ENCODE data around the gene HDAC9. TPM values are rescaled to one million over a fixed set of nuclear protein-coding genes. Genes with fewer than 3 reads are reported as not detected.

Gene HDAC9
- total RNA-seq, 1 donor from 2014 or later, result 27.6 TPM

DNA sequence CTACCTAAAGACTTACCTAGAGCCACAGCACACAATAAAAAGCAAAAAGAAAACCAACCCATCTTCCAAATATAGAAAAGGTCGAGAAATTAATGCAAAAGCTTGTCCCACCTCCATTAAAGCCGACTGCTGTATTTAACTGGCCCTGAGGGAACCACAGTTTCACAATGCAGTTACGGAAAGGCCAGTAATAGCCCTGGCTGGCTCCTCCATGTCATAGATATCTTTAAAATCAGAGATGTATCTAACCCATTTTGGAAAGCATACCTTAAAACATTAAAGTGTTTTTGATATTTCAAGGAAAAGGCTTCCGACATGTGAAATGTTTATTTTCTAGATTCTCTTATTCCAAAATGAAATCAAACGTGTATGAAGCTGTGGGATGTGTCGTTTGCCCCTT is 23.0 kb downstream of the HDAC9 start:
- intact Hi-C loops (cut with DNase I), result no loop called here
- no peak for DNase-seq (ENCODE audit: low spot score)
- ATAC-seq, result no peak

DNA sequence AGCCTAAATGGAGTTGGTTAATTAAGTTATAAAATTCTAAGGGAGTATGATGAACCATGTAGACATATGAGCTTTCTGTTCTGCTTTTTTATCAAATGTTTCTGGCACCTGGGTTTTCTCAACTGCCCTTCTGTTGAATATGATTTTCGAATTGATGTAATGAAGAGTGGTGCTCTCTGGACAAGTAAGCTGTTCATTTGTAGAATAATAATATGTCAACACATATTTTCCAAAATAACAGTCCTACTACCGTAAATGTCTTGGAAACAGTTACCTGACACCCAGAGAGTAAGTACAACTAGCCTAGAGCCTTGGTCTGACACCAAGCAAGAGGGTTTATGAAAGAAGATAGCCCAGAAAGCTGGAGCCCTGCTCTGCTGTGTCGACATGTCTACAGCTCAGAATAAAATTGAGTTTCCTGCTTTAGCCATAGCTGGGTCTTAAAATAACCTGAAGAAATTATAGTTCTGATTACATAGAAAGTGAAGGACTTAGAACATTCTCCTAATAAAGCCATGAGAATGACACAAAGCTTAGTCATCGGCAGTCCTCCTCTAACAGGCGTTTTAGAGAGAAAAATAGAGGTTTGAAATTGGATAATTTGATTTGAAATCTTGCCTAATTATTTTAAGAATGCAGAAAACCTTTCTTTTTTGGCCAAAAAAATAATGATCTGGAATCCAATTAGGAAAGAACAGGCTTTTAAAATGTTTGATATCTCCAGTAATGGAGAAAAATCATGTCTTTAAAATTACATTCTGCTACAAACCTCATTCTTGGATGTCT is 25.1 kb downstream of the HDAC9 start:
- no peak for DNase-seq (ENCODE audit: low spot score)
- intact Hi-C loops (cut with DNase I), result no loop called here
- no peak for ATAC-seq

DNA sequence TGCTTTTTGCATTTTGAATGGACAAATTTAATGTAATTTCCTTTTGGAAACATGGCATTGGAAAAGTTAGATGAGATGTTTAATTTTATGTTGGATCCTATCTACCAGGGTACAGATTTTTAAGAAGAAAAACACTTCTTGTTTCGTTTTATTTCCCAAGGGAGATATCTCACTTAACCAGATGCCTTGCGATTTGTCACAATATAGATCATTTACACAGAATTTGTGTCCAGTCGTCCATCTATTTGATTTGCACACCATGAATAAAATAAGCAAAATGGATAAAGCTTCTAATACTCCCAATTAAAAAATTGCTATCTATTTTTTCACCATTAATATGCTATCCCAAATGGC is 25.7 kb downstream of the HDAC9 start:
- ATAC-seq (no peak), DNase-seq (ENCODE audit: low spot score) (no peak)
- intact Hi-C loops (cut with DNase I), result no loop called here

DNA sequence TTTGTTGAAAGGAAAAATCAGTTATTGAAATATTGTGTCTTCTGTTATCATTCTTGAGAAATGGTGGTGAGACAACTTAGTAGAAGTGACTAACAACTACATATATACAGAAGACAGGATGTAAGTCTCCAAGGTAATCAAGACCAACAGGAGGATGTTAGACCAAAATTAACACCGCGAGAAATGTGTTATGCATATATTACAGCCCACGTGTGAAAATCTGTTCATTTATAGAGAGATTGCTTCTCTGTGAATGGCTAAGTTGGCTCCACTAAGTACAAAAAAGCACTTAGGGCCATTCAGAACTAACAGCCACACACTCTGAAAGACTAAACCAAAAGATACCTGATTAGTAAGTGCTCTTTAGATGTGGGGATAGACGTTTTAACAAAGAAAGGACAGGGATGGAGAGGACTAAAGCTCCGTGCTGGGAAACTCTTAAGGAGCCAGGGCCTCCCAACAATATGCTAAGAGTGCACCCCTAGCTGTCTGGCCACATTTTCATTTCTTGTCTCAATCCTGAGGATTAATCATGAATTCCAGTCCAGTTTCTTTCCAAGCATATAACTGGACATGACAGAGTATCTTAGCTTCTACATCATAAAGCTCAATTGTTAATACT is 26.5 kb downstream of the HDAC9 start:
- DNase-seq (ENCODE audit: low spot score), result no peak
- intact Hi-C loops (cut with DNase I), result no loop called here
- ATAC-seq, result no peak

DNA sequence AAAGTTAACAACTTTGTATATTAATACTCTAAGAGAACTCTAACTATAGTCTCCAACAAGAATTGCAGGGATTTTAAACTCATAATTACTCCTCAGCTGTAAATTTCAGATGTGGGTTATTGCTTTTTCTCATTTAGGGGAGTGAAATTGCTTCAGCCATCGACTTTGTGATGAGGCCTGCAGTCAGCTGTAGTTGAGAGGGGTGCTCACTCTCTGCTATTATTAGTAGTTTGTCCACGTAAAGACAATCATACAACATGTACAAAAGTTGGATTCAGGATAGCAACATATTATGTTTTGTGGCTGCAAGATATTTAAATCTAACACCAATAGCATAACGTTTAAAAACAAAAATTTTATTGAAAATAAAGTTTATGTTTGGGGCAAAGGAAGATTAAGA is 28.7 kb downstream of the HDAC9 start:
- ATAC-seq (no peak), DNase-seq (ENCODE audit: low spot score) (no peak)
- intact Hi-C loops (cut with DNase I), result no loop called here

DNA sequence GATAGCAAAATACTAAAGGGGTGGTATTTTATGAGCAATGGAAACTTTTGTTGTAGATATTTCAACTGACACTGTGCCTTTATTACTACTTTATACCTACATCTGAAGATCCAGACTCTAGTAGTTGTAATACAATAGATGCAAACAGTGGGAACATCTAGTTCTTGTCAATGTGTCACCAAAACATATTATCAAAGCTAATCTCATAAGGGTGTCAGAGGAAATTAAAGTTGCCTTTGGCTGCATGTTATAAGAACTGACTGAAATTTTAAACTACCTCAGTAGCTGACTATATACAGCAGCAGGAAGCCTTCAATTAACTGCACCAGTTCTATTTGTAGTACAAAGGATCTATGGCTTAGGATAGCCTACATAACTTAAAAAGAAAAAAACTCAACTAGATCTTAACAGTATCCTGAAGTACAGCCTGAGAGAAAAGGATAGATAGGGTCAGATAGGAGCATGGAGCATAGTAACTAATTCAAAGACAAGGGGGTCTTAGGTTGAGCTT is 30.9 kb downstream of the HDAC9 start:
- no peak for ATAC-seq
- no peak for DNase-seq (ENCODE audit: low spot score)
- intact Hi-C loops (cut with DNase I), result no loop called here

DNA sequence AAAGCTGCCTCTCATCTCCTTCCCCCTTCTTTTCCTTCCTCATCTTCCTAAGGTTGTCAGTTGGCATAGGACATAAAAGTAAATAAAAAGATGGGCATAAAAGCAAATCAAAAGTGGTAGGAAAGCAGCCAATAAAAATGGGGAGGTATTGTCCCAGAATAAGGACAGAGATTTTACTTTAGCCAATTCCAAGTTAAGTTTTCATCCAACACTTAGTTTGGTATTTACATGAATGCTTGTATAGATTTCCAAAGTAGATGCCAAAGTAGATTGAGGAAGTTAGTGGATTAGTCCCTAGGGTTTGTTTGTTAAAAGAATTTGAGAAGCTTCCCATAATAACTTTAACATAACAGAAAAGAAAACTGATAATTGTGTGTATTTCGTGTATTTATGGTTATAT is 33.7 kb downstream of the HDAC9 start:
- intact Hi-C loops (cut with DNase I), result no loop called here
- ATAC-seq (no peak), DNase-seq (ENCODE audit: low spot score) (no peak)

DNA sequence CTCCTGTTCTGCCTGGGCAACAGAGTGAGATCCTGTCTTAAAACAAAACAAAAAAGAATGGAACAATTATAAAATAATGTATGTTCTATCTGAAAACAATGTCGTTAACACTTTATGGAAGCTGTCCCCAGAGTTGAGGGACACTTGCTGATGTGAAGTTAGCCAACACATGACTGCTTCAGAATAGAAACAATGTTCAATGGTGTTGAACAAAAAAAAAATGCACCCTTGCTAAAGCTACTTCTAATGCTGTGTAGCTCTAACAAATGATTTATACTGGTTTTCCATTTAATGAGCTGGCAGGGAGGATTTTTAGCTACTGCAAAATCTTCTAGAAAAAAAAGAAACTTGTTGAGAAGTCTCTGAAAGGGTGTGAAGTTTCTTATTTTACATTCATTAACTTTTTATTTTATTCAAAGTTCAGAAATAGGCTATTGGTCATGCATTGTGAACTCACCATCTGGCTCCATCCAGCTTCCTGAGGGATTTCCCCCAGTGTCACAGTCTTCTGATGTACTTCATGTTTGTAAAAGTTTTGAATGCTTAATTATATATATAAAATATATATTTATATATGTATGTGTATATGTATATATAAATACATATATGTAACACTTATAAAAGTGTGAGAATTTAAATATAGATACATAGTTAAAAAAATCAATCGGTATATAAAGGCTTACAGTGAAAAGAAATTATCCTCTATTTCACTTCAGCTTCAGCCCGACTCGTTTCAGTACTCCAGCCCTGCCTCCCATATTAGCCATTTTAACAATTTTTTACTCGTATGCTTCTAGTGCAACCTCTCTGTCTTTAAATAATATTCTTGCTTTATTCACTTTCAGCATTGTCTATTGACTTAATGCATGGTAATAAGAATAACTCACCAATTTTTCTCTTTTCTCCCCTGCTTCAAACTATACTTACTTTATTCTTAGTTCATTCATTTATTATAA is 35.0 kb downstream of the HDAC9 start:
- DNase-seq (ENCODE audit: low spot score), result no peak
- intact Hi-C loops (cut with DNase I), result no loop called here
- ATAC-seq, result no peak

DNA sequence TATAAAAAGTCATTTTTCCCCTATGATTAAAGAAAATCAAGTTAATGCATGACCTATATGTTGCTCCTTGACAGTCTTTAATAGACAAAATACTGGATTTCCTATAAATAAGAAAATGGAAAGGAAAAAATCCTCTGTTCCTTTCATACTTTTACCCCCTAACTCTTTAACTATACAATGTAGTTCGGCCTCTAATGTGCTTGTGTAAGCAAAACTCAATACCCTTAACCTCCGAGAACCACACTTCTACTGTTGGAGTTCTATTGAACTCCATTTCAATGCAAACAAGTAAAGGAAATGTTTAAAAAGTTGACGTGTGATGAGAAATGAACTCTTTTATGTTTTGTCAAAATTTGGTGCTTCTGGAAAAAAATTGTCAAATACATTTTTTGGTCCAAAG is 36.0 kb downstream of the HDAC9 start:
- intact Hi-C loops (cut with DNase I), result no loop called here
- no peak for DNase-seq (ENCODE audit: low spot score)
- no peak for ATAC-seq

DNA sequence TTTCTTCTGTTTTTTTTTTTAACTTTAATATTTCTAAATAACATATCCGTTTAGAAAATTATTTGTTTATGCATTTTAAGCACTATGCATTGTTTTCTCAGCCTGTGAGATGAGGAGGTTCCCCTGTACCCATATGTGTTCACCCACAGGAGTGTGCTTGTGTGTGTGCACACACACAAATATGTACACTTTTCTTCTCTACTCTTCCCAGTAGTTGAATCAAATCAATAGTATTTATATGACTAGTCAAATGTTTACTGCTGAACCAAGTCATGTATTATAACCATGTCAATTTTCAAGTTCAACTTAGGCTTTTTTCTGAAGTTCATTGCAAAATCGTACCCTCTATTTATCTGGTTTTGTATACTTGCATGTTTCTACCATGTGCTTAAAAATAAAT is 37.3 kb downstream of the HDAC9 start:
- no peak for DNase-seq (ENCODE audit: low spot score)
- intact Hi-C loops (cut with DNase I), result no loop called here
- ATAC-seq, result no peak

DNA sequence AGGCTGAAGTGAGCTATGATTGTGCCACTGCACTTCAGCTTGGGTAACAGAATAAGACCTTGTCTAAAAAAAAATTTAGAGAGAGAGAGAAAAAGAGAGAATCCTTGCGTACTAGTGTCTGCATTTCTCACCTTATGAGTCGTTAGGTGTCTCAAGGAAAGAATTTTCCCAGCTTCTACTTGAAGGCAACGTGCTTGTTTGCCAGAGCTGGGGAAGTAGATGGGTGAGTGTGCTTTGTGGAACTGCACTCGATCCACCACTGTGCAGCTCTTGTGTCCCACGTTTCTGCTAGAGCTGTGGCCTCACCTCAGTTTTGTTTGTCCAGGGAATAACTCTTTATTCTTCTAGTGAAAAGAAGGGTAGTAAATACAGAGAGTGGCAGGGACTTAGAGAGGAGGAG is 38.9 kb downstream of the HDAC9 start:
- no peak for ATAC-seq
- intact Hi-C loops (cut with DNase I), result no loop called here
- DNase-seq (ENCODE audit: low spot score), result no peak

DNA sequence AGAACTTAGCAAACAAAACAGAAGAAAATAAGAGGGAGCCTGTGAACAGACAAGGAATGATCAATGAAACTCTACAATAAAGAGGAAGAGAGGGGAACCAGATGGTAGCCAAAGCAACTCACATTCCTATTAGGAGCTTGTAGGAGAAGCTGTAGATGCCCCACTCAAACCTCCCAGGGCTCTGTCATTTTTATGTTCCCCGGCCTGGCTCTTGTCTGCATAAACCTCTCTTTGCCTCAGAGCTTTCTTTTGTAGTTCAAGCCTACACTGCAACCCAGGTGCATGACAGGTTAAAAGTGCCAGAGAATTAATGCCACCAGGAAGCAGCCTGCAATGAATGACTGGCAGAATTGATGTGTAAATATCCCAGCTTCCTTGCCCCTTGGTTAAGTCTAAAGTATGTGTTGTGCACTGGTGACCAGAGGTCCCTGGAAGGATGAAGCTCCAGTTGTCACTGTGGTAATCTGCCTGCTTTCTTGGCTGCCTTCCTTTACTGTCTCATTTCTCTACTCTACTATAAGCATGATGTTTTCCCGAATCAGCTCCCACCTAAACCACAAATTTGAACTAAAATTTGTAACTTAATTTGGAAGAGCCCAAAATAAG is 40.4 kb downstream of the HDAC9 start:
- intact Hi-C loops (cut with DNase I), result no loop called here
- ATAC-seq (no peak), DNase-seq (ENCODE audit: low spot score) (no peak)

DNA sequence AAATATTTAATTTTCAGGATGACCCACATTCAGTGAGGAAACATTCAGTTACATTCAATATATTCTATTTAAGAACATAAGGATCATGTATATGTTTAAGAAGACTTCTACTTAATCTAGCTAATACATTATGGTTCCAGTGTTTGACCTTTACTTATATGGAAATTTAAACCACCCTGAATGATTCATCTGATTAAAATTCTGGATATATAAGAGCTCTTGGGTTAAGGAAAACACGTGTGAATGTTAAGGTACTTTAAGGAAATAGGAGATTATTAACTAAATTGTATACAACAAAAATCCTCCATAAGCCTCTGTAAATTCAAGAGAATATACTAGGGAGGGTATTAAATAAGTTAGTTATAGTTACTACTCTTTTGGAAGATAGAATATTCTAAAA is 40.9 kb downstream of the HDAC9 start:
- ATAC-seq (no peak), DNase-seq (ENCODE audit: low spot score) (no peak)
- intact Hi-C loops (cut with DNase I), result no loop called here

DNA sequence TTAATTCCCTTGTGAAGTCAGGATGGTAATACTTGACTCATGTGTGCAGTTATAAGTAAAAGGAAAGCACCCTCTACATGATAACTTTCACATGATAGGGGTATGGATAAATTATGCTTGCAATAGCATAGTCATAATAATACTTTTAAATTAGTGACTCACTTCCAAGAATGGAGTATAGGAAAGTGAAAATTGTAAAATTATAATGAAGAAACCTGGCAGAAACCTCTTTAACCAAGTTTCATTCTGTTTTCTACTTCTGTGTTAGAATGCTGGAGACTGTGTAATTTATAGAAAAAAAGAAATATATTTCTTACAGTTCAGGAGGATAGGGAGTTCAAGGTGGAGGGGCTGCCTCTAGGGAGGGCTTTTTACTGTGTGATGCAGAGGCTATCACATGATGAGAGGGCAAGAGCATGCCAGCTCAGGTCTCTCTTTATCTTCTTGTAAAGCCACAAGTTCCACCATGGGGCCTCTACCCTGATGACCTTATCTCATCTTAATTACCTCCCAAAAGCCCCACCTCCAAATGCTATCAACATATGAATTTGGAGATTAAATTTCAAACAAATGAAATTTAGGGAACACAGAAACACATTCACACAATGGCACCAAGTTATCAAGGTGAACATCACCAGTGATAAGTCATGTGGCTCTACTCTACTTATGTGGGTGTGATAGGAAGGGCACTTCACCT is 43.2 kb downstream of the HDAC9 start:
- intact Hi-C loops (cut with DNase I), result no loop called here
- DNase-seq (ENCODE audit: low spot score), result no peak

DNA sequence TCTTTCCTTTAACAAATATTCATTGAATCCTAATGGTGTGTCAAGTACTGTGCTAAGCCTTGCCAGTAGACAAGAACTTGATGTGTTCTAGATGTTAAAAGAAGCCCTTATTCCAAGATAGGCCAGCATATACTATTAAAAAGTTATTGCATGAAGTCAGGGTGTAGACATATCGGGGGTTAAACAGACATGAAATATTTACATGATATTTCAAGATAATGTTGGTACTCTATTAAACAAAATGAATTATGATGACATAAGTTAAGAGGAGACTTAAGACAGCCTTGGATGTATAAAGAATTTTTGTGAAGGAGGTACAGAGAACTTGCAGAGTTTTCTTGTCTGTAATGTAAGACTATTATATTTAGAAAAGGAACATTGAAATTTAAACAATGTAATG is 44.8 kb downstream of the HDAC9 start:
- DNase-seq (ENCODE audit: low spot score), result no peak
- intact Hi-C loops (cut with DNase I), result no loop called here
- no peak for ATAC-seq

More for the DNA sequence above, 43.2 kb downstream of the HDAC9 start:
- no peak for ATAC-seq

DNA sequence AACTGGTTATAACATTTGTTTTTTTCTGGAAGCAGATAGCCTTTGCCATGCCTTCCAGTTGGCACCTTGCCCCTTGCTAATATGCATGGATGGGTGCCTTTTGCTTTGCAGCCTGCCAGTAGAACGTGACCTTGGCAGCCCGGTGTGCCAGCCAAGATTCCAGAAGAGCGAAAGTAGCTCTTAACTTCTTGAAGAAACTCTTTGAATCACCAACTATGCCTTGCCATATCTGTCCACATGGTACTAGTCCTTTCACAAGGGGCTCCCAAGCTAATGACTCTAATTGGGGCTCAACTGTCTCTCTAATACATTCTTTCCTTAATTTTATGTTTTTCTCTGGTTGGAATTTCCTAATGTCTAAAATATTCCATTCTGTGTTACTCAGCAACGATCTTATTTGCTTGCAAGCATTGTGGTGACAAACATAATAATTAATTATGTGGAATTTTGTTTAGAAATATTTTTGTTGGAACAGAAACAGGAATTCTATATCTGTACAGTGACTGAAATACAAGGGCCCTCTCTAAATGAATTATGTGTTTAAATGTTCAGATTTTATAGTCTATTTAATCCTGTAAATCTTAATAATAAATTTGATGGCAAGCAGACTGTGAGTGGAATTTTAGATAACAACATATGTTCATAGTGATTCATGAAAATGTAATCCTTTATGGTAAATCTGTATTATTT is 45.8 kb downstream of the HDAC9 start:
- intact Hi-C loops (cut with DNase I), result no loop called here
- no peak for DNase-seq (ENCODE audit: low spot score)
- ATAC-seq, result no peak

DNA sequence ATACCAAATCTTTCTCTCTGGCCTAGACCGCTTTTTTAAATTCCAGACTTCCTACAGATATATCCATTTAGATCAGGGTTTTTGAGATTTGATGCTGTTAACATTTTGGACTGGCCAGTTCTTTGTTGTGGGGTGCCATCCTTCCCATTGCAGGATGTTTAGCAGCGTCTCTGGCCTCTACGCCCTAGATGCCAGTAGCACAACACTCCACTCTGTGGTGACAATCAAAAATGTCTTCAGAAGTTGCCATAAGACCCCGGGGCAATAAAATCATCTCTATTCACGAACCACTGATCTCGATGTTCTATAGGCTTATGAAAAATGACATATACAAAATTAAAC is 46.3 kb downstream of the HDAC9 start:
- DNase-seq (ENCODE audit: low spot score) (no peak), ATAC-seq (no peak)
- intact Hi-C loops (cut with DNase I), result no loop called here

DNA sequence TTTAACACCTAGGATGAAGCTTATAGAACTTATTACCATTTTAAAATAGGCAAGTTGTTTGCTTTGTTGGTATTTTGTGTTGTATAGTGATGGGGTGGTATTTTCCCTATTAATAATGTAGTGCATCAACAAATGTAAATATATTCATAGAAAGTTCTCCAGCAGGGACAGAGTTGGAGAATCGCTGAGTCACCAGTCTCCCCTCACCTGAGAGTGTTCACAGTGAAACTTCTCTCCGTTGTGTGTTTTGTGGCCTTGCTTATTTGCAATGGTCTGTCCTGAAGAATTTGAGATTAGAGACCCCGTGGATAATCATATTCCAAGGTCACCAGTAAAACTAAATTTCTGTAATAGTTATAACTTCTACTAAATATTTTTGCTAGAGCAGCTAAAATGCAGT is 51.0 kb downstream of the HDAC9 start:
- no peak for ATAC-seq
- no peak for DNase-seq (ENCODE audit: low spot score)
- intact Hi-C loops (cut with DNase I), result no loop called here
